ENCODE results near the gene GGCX.
"Not testable (repeated sequence)": the region's sequence is repeated elsewhere in the genome, so short reads cannot be mapped to it uniquely, and the experiment has no call there.

Gene GGCX

DNA sequence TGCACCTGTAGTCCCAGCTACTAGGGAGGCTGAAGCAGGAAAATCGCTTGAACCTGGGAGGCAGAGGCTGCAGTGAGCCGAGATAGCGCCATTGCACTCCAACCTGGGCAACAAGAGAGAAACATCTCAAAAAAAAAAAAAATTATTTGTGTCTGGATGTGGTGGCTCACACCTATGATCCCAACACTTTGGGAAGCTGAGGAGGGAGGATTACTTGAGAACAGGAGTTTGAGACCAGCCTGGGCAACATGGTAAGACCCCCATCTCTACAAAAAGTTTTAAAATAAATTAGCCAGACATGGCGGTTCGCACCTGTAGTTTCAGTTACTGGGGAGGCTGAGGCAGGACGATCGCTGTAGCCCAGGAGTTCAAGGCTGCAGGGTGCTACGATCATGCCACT is 14.4 kb upstream of the GGCX start:
- no peak for DNase-seq (ENCODE audit: low read depth in 3 of 3)

DNA sequence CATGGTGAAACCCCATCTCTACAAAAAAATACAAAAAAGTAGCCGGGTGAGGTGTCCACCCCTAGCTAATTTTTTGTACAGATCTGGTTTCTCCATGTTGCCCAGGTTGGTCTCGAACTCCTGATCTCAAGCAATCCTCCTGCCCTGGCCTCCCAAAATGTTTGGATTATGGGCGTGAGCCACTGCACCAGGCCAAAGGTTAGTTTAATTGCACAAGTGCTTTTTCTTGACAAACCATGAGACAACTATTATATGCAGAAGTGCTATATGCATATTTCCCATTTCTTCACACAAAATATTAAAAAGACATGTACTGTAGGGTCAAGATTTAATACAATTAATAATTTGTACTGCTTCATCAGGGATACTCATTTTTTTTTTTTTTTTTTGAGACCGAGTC is 5.0 kb upstream of the GGCX start:
- no peak for DNase-seq (ENCODE audit: low read depth in 3 of 3)

DNA sequence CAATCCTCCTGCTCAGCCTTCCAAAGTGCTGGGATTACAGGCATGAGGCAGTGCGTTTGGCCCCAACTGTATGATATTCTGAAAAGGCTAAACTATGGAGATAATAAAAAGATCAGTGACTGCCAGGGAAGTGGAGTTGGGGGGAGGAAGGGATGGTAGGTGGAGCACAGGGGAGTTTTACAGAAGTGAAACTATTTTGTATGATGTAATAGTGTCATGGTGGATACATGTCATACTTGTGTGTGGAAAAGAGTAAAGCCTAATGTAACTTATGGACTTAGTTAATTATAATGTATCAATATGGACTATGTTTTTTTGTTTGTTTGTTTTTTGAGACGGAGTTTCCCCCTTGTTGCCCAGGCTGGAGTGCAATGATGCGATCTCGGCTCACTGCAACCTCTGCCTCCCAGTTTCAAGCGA is 2.9 kb upstream of the GGCX start:
- DNase-seq (ENCODE audit: low read depth in 3 of 3) = no peak

DNA sequence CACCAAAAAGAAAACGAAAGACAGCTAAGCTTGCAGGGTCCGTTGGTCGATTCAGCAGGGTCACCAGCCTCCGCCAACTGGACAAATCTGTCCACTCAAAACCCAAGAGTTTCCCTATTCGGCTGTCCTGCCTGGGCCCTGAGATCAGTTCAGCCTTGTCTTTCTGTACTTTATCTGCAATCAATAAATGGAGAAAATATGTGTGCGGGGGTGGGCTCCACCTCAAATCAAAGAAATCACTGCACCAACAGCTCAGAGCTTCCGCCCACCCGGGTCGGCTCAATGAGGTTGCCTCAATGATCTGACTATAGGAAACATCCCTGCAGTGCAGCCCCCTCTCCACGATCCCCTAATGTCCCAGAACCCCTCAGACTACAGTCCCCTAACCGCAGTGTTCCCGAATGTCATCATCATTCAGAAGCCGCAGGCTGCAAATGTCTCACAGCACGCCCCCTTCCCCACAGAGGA is 447 bp downstream of the GGCX start:
- no peak for DNase-seq (ENCODE audit: low read depth in 3 of 3)

DNA sequence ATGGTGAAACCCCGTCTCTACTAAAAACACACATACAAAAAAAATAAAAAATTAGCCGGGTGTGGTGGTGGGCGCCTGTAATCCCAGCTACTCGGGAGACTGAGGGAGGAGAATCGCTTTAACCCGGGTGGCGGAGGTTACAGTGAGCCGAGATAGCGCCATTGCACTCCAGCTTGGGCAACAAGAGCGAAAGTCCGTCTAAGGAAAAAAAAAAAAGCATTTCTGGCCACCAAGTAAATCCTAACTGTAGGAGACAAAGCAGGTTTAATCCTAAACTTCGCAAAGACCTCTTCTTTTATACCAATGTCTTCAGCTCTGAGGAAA is 928 bp downstream of the GGCX start:
- not testable (repeated sequence) for DNase-seq (ENCODE audit: low read depth in 3 of 3)

DNA sequence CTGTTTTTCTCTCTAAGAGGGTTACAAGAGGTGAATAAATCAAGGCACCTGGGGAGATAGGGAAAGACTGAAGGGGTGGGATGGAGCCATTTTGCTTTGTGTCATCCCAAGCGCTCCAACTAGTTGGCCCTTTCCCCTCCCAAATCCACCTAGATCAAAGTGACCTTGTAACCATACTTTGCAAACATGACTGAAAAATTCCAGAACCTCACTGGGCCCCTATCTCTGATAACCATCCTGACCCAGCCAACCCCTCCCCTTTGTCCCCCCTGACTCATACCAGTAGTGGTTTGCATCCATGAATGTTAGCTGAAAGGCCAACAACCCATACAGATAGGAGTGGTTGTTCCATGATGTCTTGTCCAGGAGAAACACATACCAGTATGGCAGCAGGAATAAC is 3.1 kb downstream of the GGCX start:
- DNase-seq (ENCODE audit: low read depth in 3 of 3) = no peak

DNA sequence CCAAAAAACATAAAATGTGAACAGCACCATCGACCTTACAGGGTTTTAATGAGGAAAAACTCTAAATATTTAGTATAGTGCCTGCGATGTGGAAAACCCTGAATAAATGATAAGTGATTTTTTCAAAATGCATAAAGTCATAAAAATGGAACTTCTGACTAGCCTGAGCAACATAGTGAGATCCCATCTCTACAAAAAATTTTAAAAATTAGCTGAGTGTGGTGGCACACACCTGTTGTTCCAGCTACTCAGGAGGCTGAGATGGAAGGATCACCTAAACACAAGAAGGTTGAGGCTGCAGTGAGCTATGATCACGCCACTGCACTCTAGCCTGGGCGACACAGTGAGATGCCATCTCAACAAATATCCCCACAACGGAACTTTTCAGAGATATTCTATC is 4.2 kb downstream of the GGCX start:
- DNase-seq (ENCODE audit: low read depth in 3 of 3) = no peak

DNA sequence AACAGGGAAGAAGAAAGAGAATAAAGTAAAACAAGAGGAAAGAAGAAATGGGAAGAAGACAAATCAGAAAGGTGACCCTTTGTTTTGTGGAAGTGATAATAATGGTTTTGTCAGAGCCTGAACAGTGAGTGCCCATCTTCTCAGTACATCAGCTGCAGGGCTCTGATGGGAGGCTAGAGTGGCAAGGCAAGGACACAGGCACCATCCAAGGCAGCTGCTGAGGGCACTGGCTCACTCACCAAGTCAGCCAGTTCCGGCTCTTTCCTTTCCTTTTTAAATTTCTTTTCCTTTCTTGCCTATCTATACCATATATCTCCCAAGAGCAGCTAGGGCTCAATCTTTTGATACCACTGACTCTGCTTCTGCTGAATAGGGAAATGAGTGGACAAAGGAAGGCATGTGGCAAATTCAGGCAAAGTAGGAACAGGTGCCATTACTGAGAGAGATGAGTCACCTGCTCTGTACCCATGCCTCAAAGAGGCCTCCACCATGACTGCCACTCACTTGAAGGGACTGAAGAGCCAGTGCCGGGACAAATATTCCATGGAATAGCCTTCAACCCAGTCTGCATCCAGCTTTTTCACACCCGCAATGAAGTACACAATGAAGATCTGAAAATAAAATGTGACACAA is 6.2 kb downstream of the GGCX start:
- DNase-seq (ENCODE audit: low read depth in 3 of 3) = no peak

DNA sequence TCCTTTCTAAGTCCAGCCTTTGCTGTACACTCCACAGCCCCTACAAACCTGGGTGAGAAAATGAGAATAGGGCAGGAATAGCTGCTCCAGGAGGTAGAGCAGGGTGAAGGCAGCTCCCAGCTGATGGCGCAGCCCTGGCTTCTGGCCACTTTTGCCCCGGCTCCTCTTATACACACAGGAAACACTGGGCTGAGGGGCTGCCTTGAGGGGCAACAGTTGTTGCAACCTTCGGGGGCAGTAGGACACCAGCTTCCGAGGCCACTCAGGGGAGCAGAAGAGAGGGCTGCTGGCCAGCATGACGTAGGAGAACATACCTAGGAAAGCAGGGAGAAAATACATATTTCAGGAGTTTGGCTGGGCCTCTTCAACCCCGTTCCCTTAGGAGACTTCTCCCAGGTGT is 8.1 kb downstream of the GGCX start:
- DNase-seq (ENCODE audit: low read depth in 3 of 3) = no peak

DNA sequence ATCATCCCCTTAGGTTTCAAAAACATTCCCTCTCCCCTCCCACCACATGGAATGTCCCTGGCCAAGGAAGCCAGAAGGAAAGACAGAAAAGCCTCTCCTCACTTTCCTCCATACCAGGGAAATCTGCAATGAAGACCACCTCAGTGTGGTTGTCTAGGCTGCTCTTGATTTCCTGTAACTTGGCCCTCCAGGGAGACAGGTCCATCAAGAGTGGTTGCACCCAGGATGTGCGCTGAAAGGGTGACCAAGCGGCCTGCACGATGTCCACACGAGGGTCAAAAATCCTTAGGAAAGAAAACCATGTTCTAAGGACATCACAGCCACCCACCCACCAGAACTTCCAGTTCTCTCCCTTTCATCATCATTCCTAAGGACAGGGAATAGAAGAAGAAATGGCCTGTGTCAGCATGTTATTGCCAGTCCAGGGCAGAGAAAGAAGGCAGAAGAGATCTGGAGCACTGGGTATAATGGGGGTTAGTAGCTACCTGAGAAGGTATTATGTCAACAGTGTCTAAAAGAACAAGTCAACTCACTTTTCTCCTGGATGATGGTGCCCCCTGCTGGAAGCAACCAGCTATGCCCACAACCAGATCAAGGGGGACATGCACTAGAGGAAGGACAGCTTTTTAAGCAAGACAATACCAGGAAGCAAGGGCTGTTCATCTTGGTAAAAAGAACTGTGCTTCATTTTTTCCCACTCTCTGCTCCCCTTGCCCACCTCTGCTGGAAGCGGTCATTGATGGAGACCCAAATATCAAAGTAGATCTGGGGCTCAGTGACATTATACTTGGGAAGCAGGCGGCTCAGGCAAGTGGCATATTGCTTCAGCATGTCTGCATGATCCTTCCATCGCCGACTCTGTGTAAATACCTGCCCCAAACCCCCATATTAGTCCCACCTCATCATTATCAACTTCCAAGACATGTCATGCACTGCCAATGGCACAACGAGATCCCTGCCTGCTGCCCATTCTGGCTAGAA is 9.3 kb downstream of the GGCX start:
- peak; percentile 75 to 83 (median 83) for DNase-seq (ENCODE audit: low read depth in 3 of 3)

DNA sequence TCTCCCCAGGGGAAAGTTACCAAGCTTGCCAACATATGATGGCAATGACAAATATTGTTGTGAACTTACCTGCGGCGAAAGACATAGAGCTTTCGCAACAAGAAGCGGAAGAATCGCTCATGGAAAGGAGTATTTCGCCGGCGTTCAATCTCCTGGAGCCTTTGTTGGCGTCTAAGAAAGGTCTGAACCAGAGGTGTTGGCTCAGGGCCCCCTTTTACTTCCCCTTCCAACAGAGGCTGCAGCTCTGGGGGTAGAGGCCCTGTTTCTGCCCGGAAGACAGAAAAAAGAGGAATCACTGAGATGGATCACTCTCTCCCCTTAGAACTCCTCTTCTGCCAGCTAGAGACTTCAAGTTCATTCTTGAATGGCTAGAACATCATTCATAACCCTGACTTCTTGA is 10.8 kb downstream of the GGCX start:
- no peak for DNase-seq (ENCODE audit: low read depth in 3 of 3)

DNA sequence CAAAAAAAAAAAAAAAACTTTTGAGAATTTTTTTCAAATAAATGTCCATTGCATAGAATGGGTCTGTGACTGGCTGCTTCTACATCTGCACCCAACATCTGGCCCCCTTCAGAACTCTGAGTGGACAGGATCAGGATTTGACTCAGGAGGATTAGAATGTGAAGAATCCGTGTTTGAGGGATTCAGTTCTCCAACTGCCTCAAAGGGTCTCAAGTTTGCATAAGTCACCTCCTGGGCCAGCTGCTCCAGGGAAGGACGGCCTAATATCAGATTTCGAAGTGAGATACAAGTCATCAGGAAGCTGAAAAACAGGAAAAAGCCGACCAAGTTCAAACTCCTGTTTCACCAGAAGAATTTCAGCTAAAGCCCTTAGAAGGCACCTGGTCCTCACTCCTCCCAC is 11.5 kb downstream of the GGCX start:
- DNase-seq (ENCODE audit: low read depth in 3 of 3) = no peak

DNA sequence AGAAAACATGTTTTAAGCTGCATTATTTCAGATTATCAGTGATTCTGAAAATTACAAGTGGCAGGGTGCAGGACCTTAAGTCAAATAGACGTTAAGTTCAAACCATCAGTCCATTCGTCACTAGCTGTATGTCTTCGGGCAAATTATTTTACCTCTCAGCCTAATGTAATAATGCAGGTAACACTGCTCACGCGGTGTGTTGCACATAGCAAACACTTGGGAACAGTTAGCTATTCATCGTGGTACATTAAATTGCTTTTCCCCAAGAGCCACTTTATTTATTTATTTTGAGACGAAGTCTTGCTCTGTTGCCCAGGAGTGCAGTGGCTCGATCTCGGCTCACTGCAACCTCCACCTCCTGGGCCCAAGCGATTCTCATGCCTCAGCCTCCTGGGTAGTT is 12.2 kb downstream of the GGCX start:
- no peak for DNase-seq (ENCODE audit: low read depth in 3 of 3)

DNA sequence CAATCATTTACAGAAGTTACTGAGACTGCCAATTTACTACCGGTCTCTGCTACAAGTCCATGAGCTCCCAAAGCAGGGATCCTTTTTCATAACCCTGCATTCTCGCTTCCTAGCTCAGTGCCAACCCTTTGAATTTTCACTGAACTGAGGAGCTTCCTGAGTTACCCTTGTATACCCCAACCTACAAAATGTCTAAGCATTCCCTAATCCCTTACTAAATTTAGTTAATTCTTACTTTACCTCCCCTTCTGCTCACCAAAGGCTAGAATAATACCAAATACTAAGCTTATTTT is 12.7 kb downstream of the GGCX start:
- DNase-seq (ENCODE audit: low read depth in 3 of 3) = no peak

DNA sequence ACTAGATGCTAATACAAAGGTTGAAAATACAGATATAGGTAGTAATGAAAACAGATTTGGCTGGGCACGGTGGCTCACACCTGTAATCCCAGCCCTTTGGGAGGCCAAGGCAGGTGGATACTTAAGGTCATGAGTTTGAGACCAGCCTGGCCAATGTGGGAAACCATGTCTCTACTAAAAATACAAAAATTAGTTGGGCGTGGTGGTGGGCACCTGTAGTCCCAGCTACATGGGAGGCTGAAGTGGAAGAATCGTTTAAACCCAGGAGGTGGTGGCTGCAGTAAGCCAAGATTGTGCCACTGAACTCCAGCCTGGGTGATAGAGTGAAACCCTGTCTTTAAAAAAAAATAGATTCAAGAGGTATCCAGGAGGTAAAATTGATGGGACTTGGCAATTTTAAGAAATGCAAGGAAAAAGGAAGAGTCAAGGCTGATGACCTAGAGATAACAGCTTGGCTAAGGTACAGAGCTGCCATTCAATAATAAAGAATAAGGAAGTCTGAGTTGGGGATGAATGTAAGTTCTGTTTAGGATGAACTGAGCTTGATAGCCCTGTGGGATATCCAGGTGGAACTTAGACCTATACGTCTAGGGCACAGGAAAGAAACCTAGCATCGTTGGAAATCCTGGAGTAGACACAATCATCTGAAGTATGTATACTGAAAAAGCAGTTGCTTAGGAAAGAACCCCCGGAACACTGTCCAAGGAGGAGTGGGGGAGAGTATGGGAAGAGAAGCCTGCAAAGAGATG is 13.3 kb downstream of the GGCX start:
- DNase-seq (ENCODE audit: low read depth in 3 of 3) = no peak

DNA sequence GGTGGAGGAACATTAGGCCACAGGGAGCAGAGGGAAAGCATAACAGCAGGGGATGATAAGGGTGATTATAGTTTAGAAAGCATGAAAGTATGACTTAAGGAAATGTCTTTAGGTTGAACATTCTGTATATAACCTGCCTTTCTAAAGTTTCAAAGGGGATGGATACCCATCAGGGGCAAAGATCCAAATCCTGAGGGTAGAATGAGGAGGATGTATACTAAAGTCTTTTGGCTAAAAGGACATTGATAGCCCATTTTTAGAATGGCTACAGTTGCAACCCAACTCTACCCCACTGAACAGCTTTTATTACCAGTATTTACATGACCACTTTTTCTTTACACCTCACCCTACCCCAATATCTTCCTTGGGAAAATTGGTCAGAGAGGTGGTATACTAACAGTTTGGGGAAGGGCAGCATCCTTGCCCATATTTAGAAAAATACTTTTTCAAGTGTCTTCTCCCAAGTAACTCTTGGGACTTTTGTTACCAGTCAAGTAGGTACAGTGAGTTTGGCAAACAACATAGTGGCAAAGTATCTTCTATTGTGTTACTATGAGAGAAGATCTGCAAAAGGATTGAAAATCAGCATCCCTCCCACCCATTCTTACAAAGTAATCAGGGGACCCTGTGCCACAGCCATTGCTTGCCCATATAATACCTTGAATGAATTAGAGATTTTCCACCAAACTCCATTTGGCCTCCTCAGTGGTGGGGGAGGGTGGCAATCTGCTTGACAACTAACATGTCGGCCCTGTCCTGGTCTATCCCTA is 14.0 kb downstream of the GGCX start:
- no peak for DNase-seq (ENCODE audit: low read depth in 3 of 3)

DNA sequence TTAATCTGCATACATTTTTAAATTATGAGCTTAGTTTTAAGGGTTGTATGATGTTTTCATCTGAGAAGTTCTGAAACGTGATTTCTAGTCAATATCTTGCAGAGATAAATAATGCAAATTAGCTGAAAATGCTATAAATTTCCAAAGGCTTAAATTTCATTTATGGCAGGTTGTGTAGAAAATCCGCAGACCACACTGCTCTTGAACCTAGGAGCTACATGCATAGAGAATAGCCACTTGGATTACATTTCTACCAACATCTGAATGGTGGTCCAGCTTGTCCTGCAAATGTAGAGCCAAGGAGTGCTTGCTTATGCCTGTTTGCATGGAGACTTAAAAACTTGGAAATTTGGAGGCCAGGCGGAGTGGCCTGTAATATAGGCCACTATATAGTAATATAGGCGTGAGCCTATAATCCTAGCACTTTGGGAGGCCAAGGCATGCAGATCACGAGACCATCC is 15.5 kb downstream of the GGCX start:
- no peak for DNase-seq (ENCODE audit: low read depth in 3 of 3)

DNA sequence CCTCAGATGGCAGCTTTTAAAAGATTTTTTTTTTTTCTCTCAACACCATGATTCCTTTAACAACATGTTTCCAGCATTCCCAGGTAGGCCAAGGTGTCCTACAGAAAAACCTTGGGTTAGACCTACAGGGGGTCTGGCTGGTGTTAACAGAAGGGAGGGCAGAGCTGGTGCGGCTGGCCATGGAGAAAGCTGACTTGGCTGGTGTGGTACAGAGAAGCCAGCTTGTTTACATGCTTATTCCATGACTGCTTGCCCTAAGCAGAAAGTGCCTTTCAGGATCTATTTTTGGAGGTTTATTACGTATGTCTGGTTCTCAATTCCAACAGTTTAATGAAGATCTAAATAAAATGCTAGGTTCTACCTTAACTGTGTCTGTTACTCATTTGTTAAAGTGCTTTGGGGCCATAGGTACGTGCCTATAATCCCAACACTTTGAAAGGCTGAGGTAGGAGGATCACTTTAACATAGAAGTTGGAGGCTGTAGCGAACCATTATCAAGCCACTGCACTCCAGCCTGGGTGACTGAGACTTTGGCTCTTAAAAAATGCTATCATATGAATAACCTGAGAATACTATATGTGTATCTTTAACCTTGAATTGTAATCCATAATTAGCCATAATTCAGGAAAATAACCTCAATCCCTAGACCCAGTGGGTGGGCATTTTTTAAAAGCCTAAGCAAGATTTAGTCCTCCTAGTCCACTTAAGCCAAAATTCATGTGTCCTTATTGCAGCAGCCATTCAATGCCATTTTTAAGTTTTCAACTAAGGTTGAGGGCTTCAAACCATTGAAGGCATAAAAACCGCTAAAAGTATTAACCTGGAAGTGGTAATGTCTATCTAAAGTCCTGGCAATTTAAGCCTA is 16.1 kb downstream of the GGCX start:
- not testable (repeated sequence) for DNase-seq (ENCODE audit: low read depth in 3 of 3)

DNA sequence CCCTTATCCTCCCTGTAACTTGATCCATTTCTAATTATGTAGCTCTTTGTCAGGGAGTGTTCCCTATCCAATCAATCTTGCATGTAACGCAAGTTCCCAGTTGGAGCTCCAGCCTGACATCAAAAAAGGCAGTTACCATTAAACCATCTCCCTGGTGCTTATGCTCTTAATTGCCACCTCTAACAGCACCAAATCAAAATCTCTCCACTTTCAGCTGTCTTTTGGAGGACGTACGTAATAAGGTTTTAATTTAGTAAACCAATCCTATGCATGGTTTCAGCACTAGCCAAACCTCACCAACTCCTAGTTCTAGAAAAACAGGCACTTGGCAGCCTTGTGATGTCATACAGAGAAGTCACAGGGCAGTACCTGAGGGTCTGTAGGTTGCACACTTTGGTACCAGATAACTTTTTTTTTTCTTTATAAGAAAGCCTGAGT is 17.0 kb downstream of the GGCX start:
- DNase-seq (ENCODE audit: low read depth in 3 of 3) = not testable (repeated sequence)

DNA sequence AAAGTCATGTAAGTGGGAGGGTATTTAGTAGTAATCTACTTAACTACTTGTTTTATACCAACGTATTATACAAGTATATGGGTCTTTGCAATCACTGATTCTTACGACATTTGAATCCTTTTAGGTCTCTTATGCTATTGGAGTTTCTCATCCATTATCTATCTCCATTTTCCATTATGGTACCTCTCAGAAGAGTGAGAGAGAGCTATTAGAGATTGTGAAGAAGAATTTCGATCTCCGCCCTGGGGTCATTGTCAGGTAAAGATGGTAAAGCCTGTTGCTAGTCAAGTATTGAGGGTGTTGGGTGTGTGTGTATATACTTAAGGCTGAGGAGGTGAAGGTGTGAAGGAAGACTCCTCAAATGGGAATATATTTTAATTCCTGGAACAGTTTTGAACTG is 18.5 kb downstream of the GGCX start:
- no peak for DNase-seq (ENCODE audit: low read depth in 3 of 3)

All from stimulated activated CD4-positive, alpha-beta T cell treated with anti-CD3 and anti-CD28 coated beads, TNF-alpha, amount 100 ng/mL, for 24 hours (primary cell).